GM10266 (cell line): ENCODE data around the gene CPNE6.

Experiments
- DNase-seq: peaks from one replicate; pipeline ENCODE4 v3.0.0; 2012; ENCODE audit errors: extremely low spot score
- TF ChIP-seq, protein P1 (sequence below): IDR thresholded peaks from 2 replicates; pipeline ENCODE4 v1.5.1; 2012; ENCODE audit warnings: mild to moderate bottlenecking, low read depth; ENCODE audit not compliant: control insufficient read depth, insufficient read depth; ENCODE audit errors: missing control alignments

Gene CPNE6

DNA sequence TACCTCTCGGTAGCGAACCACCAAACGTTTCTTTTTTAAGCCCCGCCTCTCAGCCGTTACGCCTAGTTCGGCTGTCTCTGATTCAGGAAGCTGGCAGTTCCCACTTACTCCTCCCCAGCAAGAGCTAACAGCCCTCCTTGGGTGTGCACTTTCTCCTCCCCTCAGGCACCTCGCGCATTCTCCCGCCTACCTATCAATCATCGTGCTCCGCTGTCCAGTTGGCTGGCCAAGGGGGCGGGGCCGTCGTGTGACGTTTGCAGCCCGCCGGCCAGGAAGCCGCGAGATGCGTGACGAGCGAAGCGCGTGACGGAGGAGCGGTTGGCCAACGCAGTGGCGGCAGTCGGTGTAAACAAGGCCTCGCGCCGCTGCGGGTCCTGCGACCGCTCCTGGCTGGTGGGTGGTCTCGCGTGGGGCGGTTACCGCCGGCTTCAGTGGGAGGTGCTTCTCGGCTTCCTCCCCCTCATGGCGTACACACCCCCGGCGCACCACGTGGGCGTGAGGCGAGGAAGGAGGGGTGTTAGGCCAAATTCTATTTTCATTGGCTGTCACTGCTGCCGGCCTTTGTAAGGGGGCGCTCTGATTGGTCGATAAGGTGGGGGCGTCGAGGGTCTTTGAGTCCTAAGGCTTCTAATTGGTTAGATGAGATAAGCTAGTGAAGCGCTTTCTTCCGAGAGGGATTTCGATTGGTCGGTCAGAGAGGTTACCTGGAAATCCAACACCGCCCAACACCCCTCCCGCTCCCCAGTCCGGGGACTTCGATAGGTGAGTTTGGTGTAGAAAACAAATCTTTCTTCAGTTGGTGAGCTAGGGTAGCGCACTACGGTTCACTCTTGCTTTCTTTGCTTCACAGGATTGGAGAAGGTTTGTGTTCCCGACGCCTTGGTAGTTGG, 43.4 kb downstream of the CPNE6 start, which contains the start of the genes DCAF11 and NRL:
Gene DCAF11 (plus strand): TSS at position 246 of the 890 bp plus-strand sequence. CDS start 818 bp downstream, outside the sequence.
Gene NRL (minus strand): TSS at position 418 of the 890 bp plus-strand sequence. CDS start 32,101 bp downstream, outside the sequence.
- TF ChIP-seq, protein P1, sequence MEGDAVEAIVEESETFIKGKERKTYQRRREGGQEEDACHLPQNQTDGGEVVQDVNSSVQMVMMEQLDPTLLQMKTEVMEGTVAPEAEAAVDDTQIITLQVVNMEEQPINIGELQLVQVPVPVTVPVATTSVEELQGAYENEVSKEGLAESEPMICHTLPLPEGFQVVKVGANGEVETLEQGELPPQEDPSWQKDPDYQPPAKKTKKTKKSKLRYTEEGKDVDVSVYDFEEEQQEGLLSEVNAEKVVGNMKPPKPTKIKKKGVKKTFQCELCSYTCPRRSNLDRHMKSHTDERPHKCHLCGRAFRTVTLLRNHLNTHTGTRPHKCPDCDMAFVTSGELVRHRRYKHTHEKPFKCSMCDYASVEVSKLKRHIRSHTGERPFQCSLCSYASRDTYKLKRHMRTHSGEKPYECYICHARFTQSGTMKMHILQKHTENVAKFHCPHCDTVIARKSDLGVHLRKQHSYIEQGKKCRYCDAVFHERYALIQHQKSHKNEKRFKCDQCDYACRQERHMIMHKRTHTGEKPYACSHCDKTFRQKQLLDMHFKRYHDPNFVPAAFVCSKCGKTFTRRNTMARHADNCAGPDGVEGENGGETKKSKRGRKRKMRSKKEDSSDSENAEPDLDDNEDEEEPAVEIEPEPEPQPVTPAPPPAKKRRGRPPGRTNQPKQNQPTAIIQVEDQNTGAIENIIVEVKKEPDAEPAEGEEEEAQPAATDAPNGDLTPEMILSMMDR: no peak
- DNase-seq: peak; percentile 97

- TF ChIP-seq, protein P1: no peak
- DNase-seq: no peak
These were observed 44.2 kb downstream of the CPNE6 start for GRCh38 chr14:24115422-24116127.

GRCh38 chr14:24116128-24116814, 44.9 kb downstream of the CPNE6 start:
- TF ChIP-seq, protein P1: no peak
- no peak for DNase-seq

DNA sequence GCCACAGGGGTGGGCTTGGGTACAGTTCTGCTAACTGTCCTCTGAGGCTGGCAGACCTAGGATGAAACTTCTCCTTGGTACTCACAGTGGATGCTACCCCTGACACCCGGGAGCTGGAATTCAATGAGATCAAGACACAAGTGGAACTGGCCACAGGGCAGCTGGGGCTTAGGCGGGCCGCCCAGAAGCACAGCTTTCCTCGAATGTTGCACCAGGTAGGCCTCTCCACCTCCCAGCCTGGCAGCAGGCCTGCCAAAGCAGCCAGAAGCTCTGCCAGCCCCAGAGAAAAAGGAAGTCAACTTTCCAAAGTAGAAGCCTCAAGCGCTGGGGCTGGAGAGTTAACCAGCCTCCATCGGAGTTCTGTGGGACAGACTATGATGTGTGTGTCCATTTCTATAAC, 45.8 kb downstream of the CPNE6 start:
- no peak for DNase-seq
- TF ChIP-seq, protein P1: no peak

DNA sequence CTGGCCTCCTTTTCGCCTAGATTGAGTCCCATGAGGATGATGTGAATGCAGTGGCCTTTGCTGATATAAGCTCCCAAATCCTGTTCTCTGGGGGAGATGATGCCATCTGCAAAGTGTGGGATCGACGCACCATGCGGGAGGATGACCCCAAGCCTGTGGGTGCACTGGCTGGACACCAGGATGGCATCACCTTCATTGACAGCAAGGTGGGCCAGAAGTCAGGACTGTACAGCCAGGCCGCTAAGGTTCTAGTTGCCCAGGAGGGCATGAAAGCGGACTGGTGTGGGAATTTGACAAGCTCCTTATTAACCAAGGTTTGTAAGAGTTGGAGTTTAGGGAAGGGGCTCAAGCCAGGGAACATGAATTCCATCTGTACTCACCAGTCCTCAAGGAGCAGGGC, 48.3 kb downstream of the CPNE6 start:
- TF ChIP-seq, protein P1: no peak
- no peak for DNase-seq

DNA sequence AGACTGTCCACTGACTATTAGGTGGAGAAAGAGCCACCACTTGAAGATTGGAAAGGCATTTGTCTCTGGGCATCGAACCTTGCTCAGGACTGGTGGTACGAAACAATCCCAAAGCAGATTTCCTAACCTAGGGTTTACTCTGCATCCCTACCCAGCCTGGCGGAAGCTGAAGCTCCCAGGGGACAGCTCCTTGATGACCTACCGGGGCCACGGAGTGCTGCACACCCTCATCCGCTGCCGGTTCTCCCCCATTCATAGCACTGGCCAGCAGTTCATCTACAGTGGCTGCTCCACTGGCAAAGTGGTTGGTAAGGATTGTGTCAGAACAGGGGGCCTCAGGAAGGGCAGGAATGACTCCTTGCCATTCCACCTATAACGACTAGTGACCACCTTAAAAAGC, 49.8 kb downstream of the CPNE6 start:
- TF ChIP-seq, protein P1: no peak
- no peak for DNase-seq
